HG03066 (cell line): Measurements from ENCODE around the gene PDZK1IP1.
"Not testable (repeated sequence)": the region's sequence is repeated elsewhere in the genome, so short reads cannot be mapped to it uniquely, and the experiment has no call there.

Source experiments
- ATAC-seq: cut with Tn5 transposase; IDR thresholded peaks from one replicate; pipeline ENCODE4 v1.9.1; 2021; ENCODE audit warnings: low read depth; ENCODE audit not compliant: unreplicated experiment

PDZK1IP1 gene

GRCh38 chr1:47203504-47203903, 13.7 kb upstream of the PDZK1IP1 start:
- ATAC-seq = not testable (repeated sequence)

GRCh38 chr1:47201179-47201578, 11.3 kb upstream of the PDZK1IP1 start:
- ATAC-seq = no peak

- ATAC-seq = no peak
Measured at GRCh38 chr1:47198214-47198613, 8.4 kb upstream of the PDZK1IP1 start.

GRCh38 chr1:47196622-47197021, 6.8 kb upstream of the PDZK1IP1 start:
- no peak for ATAC-seq

- ATAC-seq = not testable (repeated sequence)
Measured at GRCh38 chr1:47195981-47196380, 6.1 kb upstream of the PDZK1IP1 start.

GRCh38 chr1:47194311-47194710, 4.5 kb upstream of the PDZK1IP1 start:
- ATAC-seq = no peak

- not testable (repeated sequence) for ATAC-seq
Measured at GRCh38 chr1:47193496-47193895, 3.7 kb upstream of the PDZK1IP1 start.

GRCh38 chr1:47192458-47193384, 2.9 kb upstream of the PDZK1IP1 start:
- no peak for ATAC-seq

GRCh38 chr1:47191940-47192457, 2.2 kb upstream of the PDZK1IP1 start:
- ATAC-seq = no peak

- no peak for ATAC-seq
Measured at GRCh38 chr1:47190857-47191256, 1.0 kb upstream of the PDZK1IP1 start.

- no peak for ATAC-seq
Measured at GRCh38 chr1:47190509-47190855, 646 bp upstream of the PDZK1IP1 start.

- no peak for ATAC-seq
Measured at GRCh38 chr1:47188791-47189785, 748 bp downstream of the PDZK1IP1 start.

GRCh38 chr1:47187926-47188250, 1.9 kb downstream of the PDZK1IP1 start:
- ATAC-seq = no peak

GRCh38 chr1:47187231-47187925, 2.5 kb downstream of the PDZK1IP1 start:
- ATAC-seq = no peak

- no peak for ATAC-seq
Measured at GRCh38 chr1:47186267-47187185, 3.3 kb downstream of the PDZK1IP1 start.

GRCh38 chr1:47184822-47185677, 4.8 kb downstream of the PDZK1IP1 start:
- ATAC-seq = no peak

- no peak for ATAC-seq
Measured at GRCh38 chr1:47184090-47184821, 5.6 kb downstream of the PDZK1IP1 start.
